ENCODE data around the gene SULT1C2.

GRCh38 chr2:108270768-108271506, 17.8 kb upstream of the SULT1C2 start:
- TF ChIP-seq CTCF (IDR thresholded peaks at IDR 0.05) (no peak), POLR2A (IDR thresholded peaks at IDR 0.05) (no peak), EP300 (IDR thresholded peaks at IDR 0.05) (no peak)
